Measurements from ENCODE around the gene DNALI1. TPM values are rescaled to one million over a fixed set of nuclear protein-coding genes. Genes with fewer than 3 reads are reported as not detected.

The DNALI1 gene
- total and polyA plus RNA-seq, 8 donors: 17.9 to 60.5 (median 50.4) TPM

DNA sequence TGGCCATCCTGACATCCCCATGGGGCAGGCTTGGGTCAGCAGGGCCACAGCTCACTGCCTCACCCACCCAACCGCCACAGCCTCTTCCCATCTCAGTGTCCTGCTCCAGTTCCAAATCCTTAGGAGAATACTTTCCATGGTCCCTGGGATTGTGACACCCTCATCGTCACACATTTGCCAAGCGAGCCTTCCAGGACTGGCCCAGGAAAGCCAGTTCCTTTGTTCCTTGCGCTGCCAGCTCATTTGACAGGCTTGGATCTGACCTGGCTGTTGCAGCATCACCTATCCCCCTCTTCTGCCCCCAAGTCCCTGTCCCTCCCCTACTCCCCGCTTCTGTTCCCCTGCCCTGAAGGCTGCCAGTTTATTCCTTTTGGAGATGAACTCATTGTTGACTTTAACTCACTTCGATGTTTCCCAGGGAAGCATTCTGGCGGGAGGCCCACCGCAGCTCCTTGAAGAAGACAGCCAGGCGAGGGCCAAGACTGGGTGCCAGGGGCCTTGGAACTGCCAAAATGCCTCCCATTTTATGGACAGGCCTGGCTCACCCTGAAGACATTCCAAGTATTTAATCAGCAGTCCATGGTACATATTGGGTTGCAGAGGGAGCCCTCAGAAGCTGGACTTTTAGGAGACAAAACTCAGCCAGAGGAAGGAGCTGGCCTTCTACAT lies 49.2 kb downstream of the DNALI1 start:
- H3K27ac ChIP-seq: peak overlapping the region in 1 of 2 donors; percentile 14
- no peak for DNase-seq
- H3K4me1 ChIP-seq: peaks cover 0 to 7% of the 10 kb centered on the region in 2 donors
- TF ChIP-seq, protein P1, sequence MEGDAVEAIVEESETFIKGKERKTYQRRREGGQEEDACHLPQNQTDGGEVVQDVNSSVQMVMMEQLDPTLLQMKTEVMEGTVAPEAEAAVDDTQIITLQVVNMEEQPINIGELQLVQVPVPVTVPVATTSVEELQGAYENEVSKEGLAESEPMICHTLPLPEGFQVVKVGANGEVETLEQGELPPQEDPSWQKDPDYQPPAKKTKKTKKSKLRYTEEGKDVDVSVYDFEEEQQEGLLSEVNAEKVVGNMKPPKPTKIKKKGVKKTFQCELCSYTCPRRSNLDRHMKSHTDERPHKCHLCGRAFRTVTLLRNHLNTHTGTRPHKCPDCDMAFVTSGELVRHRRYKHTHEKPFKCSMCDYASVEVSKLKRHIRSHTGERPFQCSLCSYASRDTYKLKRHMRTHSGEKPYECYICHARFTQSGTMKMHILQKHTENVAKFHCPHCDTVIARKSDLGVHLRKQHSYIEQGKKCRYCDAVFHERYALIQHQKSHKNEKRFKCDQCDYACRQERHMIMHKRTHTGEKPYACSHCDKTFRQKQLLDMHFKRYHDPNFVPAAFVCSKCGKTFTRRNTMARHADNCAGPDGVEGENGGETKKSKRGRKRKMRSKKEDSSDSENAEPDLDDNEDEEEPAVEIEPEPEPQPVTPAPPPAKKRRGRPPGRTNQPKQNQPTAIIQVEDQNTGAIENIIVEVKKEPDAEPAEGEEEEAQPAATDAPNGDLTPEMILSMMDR (IDR thresholded peaks at IDR 0.05): no peak
- no peaks in the 10 kb centered on the region for H3K9me3 ChIP-seq
- intact Hi-C loops (cut with DNase I): no loop called here
- H3K36me3 ChIP-seq: no peaks in the 10 kb centered on the region
- peak overlapping the region in 1 of 2 donors; percentile 15 for H3K4me3 ChIP-seq
- no peak for ATAC-seq
- peaks cover 0 to 11% of the 10 kb centered on the region in 2 donors for H3K27me3 ChIP-seq

DNA sequence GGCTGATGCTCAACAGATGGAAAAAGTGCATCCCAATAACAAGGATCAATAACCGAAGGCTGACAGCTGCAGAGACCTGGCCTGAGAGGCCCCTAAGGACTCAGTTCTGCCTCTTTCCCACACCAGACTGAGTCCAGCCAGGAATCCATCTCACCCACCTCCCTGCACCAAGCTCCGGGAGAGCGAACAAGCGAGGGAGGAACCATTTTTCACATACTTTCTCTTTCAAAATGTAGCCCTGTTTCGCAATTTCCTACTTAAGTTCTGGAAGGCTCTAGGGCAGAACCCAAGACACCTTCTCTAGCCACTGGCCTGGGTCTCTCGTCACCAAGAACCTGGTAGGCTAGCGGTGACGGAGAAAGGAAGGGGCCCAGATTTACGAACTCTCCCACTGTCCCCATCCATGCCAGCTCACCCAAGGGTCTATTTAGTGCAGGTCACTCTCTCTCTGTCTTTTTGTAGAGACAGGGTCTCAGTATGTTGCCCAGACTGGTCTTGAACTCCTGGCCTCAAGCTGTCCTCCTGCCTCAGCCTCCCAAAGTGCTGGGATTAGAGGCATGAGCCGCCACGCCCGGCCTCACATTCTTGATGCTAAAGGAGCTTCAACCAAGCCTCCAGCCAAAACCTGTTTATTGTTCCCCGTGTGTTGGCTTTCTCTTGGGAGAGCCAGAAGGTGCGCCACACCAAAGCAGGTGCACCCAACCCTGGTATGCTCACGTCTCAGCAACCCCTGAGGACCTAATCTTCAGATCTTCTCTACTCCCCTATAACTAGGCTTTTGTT lies 49.9 kb downstream of the DNALI1 start:
- TF ChIP-seq, protein P1 (IDR thresholded peaks at IDR 0.05): no peak
- H3K4me1 ChIP-seq: peaks cover 0 to 7% of the 10 kb centered on the region in 2 donors
- DNase-seq: peak in 1 of 4 donors; percentile 5
- no peaks in the 10 kb centered on the region for H3K36me3 ChIP-seq
- peak overlapping the region in 1 of 2 donors; percentile 15 for H3K4me3 ChIP-seq
- H3K27me3 ChIP-seq: peaks cover 0 to 11% of the 10 kb centered on the region in 2 donors
- H3K27ac ChIP-seq: peak overlapping the region in 1 of 2 donors; percentile 14
- ATAC-seq: peak; percentile 48
- intact Hi-C loops (cut with DNase I): no loop called here
- no peaks in the 10 kb centered on the region for H3K9me3 ChIP-seq

DNA sequence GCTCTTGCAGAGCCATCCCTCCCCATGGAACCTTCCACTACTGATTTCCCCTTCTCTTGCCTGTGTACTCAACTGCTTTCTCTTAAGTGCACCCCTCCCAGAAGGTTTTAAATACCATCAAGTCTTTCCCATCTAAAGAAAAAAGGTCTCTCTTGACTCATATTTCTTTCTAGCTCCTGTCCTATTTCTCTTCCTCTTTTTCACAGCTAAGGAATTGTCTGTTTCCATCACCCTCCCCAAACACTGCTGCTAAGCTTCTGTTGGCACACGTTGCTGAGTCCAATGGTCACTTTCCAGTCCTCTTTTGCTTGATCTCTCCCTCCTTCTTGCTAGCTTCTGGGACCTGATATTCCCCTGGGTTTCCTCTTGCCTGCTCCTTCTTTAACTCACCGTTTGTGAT lies 52.3 kb downstream of the DNALI1 start:
- Histone ChIP-seq H3K27me3 (peaks cover 0 to 19% of the 10 kb centered on the region in 2 donors), H3K9me3 (no peaks in the 10 kb centered on the region)
- intact Hi-C loops (cut with DNase I): no loop called here

DNA sequence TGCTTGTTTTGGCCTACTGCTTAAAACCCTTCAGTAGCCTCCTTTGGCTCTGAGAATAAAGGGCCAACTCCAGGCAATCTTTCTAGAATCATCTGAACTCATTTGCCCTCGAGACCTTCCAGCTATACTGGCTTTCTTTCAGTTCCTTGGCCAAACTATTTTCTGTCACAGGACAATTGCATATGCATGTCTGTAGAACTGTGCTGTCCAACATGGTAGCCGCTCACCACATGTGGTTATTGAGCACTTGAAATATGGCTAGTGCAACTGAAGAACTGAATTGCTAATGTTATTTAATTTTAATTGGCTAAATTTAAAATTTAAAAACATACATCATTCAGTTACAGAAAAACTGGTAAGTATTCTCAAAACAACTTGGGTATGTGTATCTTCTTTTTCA lies 53.3 kb downstream of the DNALI1 start:
- TF ChIP-seq, protein P1 (IDR thresholded peaks at IDR 0.05): no peak
- Histone ChIP-seq H3K4me3 (no peak overlapping the region), H3K4me1 (peaks cover 0 to 7% of the 10 kb centered on the region in 2 donors), H3K27me3 (peaks cover 0 to 29% of the 10 kb centered on the region in 2 donors), H3K36me3 (no peaks in the 10 kb centered on the region), H3K9me3 (no peaks in the 10 kb centered on the region), H3K27ac (no peak overlapping the region)
- ATAC-seq: no peak
- intact Hi-C loops (cut with DNase I): no loop called here
- DNase-seq: no peak

More for the DNA sequence above, 52.3 kb downstream of the DNALI1 start:
- H3K4me3 ChIP-seq: no peak overlapping the region
- H3K36me3 ChIP-seq: no peaks in the 10 kb centered on the region
- DNase-seq (no peak), ATAC-seq (no peak)
- peaks cover 0 to 7% of the 10 kb centered on the region in 2 donors for H3K4me1 ChIP-seq
- TF ChIP-seq, protein P1 (IDR thresholded peaks at IDR 0.05): no peak
- no peak overlapping the region for H3K27ac ChIP-seq

DNA sequence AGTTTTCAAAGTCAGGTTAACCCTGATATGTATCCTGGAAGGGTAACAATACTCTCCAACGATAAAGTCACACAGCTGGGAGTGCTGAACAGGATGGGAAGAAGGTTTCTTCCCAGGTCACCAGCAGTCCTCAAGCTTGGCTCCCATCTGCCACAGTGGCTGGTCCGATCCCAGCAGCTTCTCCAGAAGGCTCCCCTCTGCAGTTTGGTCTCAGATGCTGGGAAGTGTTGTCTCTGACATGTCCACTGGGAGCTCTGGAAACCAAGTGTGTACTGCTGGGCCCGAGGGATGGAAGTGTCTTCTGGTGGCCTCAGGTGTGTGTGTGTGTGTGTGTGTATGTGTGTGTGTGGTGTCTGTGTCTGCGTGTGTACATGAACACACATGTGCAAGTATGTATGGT lies 55.4 kb downstream of the DNALI1 start:
- no peaks in the 10 kb centered on the region for H3K4me1 ChIP-seq
- no peak overlapping the region for H3K27ac ChIP-seq
- intact Hi-C loops (cut with DNase I): no loop called here
- H3K36me3 ChIP-seq: no peaks in the 10 kb centered on the region
- no peak overlapping the region for H3K4me3 ChIP-seq
- ATAC-seq (no peak), DNase-seq (no peak)
- TF ChIP-seq, protein P1 (IDR thresholded peaks at IDR 0.05): no peak
- H3K27me3 ChIP-seq: peaks cover 0 to 51% of the 10 kb centered on the region in 2 donors
- H3K9me3 ChIP-seq: no peaks in the 10 kb centered on the region
